Activated CD4-positive, alpha-beta T cell treated with anti-CD3 and anti-CD28 coated beads, Interleukin-10, Interleukin-2, amounts not matched to agents 100 ng/mL and 50 ng/mL, durations not matched to agents 16 hours and 8 hours (primary cell): ENCODE measurements around the gene WDR91.

ENCODE experiments used
- DNase-seq: peaks from one replicate; pipeline ENCODE4 v3.0.0-alpha.2; 2020

The WDR91 gene

DNA sequence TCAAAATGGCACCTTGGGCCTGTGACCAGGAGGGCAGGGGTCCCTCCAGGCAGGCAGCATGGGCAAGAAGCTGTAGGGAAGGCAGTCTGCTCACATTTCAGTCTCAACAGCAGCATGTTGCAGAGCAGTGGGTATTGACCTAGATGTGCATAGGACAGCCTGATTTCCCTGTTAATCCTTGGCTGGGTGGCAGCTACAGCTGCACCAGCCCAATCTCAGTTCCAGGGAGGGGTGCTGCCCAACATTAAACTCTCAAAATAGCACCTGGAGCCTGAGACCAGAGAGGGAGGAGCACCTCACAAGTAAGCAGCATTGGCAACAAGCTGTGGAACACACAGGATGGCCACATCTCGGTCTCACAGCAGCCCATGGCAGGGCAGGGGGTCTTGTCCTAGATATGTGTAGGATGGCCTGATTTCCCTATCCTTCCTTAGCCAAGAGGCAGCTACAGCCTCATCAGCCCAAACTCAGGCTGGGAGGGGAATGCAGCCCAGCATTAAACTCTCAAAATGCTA is 53.1 kb downstream of the WDR91 start:
- DNase-seq: no peak

DNA sequence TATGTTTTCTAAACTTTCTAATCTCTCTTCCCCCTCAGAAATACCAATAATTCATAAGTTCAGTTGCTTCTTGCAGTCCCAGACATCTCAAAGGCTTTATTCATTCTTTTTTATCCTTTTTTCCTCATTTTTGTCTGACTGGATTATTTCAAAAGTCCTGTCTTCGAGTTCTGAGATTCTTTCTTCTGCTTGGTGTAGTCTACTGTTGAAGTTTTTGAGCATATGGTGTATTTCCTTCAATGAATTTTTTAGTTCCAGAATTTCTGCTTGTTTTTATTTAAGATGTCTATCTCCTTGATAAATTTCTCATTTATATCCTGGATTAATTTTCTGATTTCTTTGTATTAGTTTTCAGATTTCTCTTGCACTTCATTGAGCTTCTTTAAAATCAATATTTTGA is 55.0 kb downstream of the WDR91 start:
- DNase-seq: no peak

DNA sequence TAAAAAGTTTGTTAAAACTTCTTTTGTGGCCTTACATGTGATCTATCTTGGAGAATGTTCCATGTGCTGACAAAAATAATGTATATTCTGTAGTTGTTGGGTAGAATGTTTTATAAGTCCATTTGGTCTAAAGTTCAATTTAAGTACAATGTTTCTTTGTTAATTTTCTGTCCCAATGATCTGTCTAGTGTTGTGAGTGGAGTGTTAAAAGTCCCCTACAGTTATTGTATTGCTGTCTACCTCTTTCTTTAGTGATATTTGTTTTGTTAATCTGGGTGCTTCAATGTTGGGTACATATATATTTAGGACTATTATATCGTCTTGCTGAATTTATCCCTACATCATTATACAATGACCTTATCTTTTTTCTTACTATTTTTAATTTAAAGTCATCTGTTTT is 56.6 kb downstream of the WDR91 start:
- no peak for DNase-seq

DNA sequence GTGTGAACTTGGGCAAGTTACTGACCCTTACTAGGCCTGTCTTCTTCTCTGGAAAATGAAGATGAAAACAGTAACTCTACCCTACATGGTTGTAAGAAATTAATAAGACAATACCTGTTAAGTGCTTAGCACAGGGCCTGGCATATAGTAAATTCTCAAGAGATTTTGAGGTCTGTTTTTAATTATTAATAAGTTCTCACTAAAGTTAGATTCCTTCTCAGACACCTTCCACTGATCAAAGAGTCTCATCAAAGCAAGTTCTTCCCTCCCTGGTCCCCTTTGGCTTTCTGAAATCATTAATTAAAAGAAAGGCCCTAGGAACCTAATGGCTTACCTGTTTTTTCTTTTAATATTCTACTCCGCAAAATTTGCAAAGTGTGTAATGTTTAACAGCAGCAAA is 58.9 kb downstream of the WDR91 start:
- DNase-seq: no peak

DNA sequence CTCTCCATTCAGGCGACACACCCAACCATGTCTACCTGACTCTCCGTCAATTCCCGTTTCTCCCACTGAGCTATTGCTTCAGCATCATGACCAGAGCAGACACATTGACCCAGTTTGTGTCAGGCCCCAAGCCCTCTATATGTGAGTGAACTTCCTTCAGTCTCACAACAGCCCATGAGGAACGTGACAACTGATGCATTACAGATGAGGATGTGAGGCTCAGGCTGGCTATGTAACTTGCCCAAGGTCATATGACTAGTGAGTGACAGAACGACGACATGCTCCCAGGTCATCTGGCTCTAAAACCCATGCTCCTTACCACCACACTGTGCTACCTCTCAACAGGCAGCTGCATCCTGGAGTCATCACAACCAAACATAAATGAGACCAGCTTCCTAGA is 59.8 kb downstream of the WDR91 start:
- no peak for DNase-seq

DNA sequence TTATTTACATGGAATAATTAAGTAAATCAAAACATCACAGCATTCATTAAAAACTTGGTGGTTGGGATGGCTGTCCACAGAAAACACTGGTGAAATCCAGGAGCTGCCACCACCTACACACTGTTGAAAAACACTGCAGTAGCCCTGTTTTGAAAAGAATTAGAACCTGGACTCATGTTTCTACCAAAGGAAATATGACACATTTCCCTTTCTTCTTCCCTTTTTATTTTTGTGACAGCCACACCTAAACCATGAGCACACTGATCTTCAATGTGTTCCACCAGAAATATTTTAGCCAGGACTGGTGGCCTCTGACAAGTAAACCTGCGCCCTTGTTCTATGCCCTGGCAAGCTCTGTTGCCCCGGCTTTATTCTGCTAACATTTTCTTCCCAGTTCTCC is 60.2 kb downstream of the WDR91 start:
- DNase-seq: no peak

DNA sequence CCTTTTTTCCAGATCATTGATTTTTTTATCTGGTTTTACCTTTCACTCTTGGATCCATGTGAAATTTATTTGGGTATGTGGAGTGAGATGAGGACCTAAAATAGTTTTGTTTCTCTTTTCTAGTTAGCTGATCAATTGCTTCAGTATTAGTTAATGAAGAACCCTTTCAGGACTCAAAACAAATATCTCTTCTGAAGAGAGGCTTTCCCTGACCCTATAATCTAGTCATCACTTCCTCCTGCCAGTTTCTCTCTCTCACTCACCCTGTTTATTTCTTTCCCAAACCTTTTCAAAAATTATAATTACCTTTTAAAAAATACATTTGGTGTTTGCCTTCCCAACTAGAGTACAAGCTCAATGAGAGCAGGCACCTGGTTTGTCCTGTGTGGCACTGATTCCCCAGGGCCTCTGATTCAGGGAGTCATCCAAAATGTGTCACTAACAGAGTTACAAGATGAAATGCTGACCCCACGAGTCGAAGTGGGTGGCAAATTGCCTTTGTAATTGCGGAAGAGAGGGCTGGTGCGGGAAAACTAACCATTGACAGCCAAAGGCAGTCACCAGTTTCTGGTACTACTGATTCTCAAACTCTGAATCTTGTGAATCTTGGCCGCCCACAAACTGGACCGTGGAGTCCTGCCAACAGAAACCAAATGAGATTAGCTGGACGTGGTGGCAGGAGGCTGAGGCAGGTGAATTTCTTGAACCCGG is 61.1 kb downstream of the WDR91 start:
- no peak for DNase-seq

DNA sequence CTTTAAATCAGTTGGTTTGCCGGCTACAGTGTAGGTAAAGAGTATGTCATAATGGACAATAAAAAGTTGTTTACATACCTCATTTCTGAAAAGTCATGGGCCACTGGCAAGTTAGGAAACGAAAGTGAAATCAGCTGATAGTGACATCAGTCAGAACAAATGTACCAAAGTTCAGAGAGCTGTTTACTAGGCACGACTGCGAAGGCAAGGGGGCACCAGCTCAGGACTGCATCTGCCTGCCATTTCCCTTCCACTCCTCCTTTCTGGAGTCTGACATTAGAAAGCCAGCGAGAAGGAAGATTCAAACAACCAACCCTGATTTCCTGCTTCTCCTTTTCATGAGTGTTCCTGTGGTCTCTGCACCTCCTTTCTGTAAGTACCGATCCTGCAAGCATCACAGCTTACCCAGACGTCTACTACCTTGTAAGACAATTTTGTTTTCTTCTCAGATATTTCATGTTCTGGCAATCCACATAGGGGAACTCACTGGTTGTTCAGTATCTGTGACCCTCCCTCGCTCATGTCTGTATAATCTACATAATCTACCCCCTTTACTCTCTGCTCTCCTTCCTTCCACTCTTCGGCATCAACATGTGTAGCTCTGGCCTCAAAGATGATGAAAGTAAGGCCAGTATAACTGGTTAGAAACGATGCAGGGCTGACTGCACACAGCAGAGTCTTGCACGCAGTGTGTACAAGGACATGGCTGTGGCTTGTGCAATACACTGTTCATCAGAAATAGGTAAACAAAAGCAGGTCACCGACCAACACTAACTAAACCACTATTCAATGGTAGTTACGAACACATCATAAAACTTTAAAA is 63.2 kb downstream of the WDR91 start, which contains the start of gene TMEM140:
TSS of gene TMEM140 (plus strand) at position 174 of the 823 bp plus-strand sequence. CDS start 16,370 bp downstream, outside the sequence.
- peak; percentile 85 for DNase-seq

DNA sequence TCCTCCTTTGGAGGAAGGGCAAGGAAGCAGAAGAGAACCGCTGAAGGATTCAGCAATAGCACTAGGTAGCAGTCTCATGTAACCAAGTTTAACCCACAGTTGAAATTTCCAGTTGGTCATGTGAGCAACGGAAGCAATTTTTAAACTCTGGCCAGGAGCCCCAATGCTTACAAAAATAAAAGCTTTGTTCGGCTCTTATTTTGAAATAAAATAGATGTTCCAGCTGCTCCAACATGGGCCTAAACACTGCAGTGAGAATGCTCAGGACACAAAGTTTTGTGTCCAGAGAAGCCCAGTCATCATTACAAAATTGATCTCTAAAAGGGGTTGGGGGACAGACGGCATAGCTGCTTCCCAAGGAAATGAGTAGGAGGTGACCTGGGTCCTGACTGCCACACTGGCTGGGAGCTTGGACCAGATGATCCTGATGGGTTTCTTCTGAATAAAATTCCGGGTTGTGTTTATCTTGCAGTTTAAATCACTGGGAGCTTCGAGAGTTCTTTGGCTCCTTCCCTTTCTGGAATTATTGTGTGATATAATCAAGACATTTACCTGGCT is 63.9 kb downstream of the WDR91 start:
- DNase-seq: peak; percentile 24

DNA sequence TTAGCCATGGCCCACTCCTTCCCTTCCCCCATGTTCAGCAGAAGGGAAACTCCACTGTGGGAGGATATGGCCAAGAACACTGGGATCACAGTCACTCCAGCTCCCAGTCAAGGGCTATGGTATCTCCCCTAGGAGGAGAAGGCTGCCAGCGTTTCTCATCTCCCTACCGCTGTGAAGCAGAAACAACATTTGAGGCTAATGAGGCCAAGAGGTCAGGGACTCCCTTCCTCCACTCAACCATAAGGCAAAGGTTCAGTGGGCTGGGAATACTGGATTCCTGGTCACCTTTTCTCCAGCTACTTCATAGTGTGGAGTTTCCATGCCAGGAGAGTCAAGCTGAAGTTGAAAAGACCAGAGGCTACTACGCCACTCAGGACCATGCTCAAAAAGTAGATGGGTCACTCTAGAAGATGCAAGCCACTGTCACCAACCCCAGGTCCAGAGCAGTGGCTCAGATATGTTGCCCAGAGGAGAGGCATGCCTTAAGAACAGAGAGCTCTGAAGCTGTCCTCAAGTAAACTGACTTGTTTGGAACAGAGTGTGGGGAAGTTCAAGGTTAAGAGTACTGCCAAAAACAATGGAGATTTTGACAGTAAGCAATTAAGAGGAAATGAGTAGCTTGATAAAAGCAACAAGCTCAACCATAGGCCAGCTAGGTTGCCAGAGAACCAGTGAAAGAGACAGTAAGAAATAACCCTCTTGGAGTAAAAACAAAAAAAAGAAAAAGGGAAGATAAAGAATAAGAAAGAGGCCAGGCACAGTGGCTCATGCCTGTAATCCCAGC is 67.2 kb downstream of the WDR91 start:
- no peak for DNase-seq
